Middle frontal gyrus (tissue), 1 donor: ENCODE measurements around the gene RPL31.
"Not testable (repeated sequence)": the region's sequence is repeated elsewhere in the genome, so short reads cannot be mapped to it uniquely, and the experiment has no call there.

Experiments used
- DNase-seq: peaks from one replicate; pipeline ENCODE4 v3.0.0-alpha.2; 2015; ENCODE audit warnings: low spot score; ENCODE audit errors: extremely low spot score

The RPL31 gene

DNA sequence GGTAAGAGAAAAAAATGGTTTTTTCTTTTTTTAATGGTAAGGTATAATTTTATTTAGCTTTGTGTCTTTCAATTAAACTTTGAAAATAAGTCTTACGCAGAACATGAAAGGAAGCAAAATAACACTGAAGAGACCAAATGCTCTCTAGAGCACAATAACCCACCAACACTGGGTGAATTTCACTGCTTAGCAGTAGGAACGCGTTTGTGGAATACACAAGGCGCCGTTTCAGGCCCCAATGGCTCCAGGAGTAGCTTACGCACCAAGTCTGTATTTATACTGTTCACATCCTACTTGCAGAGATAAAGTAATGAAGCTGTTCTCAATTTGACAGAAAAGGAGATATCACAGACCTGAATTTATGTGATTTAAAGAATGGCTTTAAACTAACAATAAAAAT, 23.5 kb downstream of the RPL31 start:
- no peak for DNase-seq

DNA sequence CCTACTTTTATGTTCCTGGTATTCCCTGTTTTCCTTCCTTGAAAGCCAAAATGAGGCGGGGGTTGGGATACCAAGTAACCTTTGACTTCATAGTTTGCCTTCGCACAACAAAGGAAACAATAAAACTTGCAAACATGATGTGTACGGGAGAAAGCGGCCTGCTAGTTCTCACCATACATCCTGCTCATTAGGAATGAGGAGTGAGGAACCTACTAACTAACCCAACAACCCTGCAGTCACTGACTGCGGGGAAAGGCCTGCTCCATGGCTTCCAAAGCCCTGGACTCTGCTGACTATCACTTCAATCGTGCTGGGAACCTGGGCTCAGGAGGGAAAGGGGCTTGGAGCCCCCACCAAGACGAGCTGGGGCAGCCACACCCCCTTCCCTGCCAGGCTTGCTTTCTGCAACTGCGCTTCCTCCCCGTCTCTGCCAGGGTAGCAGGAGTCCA, 24.2 kb downstream of the RPL31 start:
- DNase-seq: no peak

DNA sequence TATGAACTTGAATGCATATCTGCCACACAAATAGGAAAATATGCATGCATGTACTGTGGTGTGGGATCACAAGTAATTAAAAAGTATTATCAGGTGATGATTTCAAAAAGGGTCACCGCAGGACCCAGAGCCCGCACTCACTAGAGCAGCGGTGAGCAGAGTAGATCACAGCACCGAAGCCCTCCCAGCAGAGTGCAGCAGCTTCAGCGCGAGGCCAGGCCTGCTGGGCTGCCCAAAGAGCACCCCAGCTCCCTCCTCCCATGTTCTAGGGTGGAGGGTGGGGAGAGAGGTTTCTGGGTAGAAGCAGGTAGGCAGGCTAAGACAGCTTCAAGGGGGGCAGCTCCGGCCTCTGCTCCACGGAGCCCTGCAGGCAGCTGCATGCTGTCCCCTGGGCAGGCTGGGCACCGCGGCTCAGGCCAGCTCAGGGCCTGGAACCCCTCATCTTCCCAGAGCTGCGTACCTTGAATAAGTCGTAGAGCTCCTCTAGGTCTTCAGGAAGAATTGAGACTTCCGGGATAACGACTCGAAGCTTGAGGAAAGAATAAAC, 24.9 kb downstream of the RPL31 start:
- DNase-seq: no peak

DNA sequence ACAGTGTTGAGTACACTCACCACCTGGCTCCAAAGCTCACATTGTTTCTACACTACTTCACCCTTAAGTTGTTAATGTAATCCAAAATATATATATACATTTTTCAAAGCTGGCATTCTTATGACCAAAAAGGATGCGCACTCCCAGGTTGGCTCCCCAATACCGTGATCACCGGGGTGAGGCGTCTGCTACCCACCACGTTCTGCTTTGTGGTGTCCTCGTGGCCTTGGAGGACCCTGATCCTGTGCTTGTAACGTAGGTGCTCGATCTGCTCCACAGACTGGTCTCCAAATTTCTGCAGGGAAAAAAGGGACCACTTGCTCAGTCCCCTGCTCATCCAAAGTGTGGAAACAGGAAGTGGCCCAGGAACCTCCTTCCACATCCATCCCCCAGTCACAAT, 25.8 kb downstream of the RPL31 start:
- DNase-seq: no peak

DNA sequence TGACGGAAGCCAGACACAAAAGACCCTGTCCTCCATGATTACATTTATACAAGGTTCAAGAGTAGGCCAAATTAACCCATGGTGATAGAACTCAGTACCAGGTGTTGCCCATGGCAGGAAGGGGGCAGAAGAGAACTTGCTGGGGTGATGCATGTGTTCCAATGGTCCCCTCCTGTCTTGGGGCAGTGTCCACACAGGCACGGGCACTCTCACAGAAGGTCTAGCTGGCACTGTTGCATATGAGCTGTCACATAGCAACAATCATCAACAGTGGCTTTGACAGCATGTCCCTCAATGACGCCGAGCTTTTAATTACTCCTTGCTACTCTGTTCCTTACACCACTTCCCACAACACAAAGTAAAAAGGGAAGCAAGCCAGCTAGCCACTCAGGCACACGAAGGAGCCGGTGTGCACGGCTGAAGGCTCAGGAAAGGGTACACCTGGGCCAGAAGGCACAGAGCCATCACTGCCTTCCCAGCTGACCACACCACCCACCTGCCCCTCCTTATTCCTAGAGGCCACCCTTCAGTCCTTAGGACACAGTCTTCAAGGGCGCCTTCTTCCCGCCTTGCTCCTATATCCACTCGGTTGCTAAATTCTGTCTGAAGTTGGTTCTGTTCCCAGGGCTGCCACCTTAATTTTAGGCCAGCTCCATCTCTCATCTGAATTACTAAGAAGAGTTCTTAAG, 28.9 kb downstream of the RPL31 start:
- no peak for DNase-seq

DNA sequence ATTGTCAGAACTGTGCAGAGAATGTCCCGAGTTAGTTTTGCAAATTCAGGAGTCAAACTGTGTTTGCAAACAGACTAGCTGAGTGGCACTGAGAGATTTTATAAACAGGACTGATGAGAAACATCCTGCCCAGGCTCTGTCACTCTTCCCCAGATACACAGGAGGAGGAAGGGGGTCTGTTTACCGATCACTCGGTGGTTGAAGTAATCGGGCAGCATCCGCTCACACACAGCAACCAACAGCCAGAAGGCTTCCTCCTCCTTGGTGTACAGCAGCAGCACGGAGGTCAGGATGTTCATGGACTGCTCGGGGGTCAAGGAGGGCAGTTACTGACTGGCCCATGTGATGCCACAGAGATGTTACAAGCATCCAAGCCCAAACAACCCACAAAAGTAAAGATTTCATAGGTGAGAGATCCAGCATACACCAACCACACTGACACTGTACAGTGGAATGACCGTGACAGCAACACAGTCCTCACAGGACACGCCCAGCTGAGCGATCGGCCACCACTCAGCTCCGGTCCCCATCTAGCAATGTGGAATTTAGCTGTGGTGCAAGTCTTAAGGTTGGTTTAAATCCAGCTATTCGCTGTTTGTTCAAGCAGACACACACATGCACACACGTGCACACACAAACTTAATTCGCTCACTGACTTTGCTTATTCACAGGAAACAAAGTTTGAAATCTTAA, 30.1 kb downstream of the RPL31 start:
- no peak for DNase-seq

DNA sequence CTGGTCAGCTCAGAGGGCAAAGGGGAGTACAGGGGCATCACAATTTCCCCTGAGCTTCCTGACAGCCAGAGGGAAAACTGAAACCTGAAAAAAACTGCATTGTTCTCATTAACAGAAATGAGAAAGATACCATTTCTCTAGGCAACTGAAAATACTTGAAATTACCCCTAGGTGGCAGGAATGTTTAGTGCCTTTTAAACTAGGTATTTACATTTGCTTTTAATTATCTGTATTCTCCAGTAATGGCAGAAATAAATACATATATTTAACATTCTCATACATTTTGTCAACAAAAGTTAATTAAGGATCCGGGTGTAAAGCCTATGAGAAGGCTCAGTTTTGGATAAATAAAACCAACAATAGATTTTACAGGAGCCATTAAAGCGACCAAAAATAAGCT, 34.5 kb downstream of the RPL31 start:
- no peak for DNase-seq

DNA sequence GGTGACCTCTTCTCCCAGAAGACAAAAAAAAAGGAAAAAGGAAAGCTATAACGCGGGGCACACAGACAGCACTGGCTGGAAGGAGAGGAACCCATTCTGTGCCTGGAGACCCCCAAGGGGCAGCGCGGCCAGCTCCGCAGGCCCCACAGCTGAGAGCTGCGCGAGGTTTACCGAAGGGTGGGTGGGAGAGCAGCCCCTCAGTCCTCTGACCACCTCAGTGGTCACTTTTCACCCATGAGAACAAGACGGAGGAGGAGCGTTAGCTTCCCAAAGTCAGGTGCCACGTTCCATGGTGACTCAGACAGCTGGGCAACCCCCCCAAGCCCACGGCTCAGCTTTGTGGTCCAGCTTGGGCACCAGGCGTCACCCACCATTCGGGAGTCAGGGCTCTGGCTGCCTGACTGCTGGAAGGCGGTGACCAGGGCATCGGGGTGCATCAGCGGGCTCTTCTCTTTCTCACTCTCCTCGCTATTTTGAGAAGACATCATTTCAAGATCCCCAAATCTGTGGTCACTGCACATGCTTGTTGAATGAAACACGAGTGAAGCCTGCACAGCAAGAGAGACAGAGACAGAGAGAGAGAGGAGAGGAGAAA, 35.2 kb downstream of the RPL31 start:
- no peak for DNase-seq

DNA sequence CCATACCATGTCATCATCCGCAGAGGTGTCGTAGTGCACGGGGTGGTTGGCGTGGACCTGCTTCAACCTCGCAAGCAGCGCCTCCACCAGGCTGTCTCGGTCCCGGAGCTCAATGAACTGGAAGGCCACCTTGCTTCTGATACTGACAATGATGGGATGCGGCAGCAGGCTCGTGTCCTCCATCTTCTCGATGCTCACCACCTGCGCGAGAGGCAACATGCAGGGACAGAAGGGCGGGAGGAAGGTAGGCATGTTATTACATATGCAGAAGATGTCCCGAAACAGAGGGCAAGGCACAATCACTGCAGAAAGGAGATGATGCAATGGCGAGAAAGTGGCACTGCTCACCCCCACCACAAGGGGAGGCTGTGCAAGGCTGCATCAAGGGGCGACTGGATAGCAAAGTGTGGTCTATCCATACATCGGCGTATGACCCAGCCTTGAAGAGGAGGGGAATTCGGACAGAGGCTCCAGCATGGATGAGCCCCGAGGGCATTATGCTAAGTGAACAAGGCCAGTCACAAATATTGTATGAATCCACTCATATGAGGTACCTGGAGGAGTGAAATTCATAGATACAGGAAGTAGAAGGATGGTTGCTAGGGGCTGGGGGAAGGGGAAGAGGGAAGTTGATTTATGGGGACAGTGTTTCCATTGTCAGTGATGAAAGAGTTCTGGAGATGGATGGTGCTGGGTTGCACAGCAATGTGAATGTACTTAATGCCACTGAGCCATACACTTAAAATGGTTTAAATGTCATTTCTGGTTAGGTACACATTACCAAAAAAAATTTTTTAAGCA, 36.6 kb downstream of the RPL31 start:
- DNase-seq: no peak

DNA sequence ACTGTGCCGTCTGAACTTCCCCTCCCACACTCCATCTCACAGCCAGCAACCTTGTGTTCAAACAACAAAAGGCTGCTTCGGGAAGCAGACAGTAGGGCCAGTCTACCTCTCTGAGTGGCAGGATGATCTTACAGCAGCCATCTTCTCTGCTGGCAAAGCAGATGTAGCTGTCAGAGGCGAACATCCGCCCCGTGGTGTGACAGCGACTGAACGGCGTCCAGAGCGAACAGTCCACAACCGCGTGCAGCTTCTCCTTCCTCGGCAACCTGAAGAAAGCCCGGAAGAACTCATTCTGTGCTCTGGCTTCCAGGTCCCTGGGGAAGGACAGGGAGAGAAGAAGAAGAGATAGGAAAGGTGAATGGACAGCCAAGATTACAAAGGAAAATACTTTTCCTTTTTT, 38.0 kb downstream of the RPL31 start:
- no peak for DNase-seq

DNA sequence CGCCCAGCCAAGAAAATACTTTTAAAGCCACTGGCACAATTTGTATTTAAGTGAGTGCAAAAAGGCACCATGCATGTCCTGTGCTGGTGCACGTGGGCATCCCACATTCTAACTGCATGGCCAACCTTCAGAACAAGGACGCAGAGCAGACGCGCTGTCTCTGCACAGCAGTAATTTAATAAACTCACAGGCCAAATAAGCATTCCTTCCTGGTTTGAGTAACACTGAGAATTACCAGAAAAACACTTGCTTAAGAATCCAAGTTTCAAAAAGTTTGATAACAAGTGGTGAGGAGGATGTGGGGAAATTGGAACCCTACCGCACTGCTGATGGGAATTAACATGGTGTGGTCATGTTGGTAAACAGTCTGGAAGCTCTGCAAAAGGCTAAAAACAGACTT, 38.7 kb downstream of the RPL31 start:
- no peak for DNase-seq

DNA sequence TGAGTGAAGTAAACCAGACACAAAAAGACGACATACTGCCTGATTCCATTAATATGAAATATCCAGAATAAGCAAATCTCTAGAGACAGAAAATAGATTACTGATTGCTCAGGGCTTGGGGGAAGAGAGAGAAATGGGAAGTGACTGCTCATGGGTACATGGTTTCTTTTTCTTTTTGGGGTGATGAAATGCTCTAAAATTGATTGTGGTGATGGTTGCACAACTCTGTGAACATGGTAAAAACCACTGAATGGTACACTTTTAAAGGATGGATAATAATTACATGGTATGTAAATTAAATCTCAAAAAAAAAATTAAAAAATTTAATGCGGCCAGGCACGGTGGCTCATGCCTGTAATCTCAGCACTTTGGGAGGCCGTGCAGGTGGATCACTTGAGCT, 39.3 kb downstream of the RPL31 start:
- no peak for DNase-seq

DNA sequence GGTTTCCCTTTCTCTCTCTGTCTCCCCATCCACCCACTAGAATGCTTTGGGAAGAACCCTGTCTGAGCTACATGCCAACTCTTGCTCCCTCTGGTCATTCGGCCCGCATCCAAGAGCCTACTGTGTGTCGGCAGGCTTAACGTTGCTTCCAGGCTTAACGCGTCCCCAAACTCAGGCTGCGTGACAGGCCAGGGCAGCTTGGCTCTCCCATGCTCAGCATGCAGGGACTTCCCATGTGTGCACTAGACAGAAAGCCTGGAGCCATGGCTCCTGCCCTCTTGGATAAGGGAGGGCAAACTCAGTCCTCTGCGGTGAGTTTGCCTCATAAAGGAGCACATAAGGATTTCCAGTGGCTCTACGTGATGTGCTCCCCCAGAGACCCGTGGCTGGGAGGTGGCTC, 43.2 kb downstream of the RPL31 start:
- DNase-seq: no peak

DNA sequence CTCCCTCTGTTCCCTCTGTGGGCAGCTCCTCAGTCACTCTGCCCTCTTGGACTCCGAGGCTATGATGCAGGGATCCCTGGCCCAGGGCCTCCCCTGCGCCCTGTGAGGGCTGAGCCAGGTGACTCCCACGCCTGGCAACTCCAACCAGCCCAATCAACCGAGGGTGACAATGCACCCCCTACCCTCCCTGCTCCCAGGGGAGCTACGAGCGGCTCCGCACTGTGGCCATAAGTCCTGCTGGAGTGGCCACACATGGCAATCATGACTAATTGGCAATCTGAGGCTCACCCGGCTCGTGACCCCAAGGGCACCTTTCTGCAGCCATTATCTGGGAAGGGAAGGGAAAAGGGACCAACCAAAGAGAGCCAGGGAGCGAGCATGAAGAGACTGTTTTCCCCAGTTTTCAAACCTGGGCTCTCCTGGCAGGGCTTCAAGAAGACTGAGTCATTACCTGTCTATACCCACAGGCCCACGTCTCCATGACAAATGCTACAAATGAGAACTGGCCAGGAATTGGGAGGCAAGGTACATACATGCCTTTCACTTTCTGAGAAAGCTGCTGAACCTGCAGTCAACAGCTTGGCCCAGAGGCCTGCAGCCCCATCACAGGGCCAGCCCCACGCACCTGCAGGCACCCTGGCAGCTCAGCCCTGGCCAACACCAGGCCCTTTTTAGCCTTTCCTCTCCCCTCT, 45.1 kb downstream of the RPL31 start:
- no peak for DNase-seq

DNA sequence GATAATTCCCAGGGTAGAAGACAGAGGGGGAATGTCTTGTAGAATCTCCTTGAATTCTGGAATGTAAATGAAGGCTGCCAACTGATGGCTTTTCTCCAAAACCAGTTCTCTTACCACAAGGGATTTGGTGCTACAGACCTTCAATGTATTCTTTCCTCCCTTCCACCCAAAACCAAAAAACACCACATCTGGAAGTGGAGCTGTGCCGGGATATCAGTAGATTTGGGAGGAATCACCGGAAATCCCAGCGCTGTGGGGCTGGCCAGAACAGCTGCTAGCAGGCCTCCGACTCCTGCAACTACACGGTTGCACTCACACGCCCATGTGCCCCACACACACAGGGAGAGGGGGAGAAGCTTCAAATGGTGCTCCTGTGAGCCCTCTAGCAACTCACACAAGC, 45.7 kb downstream of the RPL31 start:
- no peak for DNase-seq

DNA sequence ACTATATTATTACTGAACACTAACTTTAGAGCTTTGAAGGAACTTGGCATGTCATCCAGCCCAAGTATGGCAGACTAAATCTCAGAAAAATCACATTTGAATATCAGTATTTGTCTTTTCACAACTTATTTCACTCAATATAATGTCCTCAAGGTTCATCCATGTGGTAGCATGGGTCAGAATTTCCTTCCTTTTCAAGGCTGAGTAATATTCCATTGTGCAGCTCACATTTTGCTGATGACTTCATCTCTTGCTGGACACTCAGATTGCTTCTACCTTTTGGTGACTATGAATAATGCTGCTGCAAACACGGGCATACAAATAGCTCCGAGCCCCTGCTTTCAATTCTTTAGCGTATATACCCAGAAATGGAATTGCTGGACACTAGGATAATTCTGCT, 46.7 kb downstream of the RPL31 start:
- DNase-seq: no peak

DNA sequence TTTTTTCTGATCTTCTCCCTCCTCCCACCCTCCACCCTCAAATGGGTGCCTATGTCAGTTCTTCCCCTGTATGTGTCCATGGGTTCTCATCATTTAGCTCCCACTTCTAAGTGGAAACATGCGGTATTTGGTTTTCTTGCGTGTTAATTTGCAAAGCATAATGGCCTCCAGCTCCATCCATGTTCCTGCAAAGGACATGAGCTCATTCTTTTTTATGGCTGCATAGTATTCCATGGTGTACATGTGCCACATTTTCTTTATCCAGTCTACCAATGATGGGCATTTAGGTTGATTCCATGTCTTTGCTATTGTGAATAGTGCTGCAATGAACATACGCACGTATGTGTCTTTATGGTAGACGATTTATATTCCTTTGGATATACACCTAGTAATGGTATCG, 48.8 kb downstream of the RPL31 start:
- not testable (repeated sequence) for DNase-seq

DNA sequence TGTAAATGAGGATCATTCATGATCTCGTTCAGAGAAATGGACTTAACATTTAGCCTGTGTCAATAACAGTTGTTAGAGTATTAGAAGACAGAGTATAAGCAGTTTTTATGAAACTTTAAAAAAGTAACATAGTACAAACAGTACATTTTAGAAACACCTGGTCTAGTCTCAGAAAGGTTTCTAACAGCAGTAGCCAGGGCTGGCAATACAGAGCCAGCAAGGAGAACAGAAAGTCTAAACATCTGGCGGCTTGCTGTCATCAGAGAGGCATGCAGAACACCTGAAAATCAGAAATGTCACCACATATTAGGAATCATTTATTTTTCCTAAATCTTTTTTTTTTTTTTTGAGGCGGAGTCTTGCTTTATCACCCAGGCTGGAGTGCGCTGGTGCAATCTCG, 50.1 kb downstream of the RPL31 start:
- no peak for DNase-seq

DNA sequence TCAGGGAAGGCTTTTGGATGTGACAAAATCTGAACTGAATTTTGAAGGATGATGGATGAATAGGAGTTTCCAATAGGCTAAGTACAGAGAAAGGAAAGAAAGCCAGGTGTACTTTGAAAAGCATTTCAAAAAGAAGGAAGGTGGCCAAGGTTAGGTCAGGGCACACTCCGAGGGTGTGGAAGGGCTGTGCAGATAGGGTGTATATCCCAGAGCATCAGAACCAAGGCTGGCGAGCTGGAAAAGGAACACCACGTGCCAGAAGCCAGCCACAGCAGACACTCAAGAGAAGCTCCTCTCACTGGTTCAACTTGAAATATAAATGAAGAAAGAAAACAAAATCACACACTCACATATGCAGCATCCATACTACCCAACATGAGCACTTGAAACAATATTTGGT, 51.0 kb downstream of the RPL31 start:
- no peak for DNase-seq
